Tibial nerve (tissue), 4 donors: ENCODE data around the gene BNIP5. TPM values are rescaled to one million over a fixed set of nuclear protein-coding genes. Genes with fewer than 3 reads are reported as not detected.
A peak's percentile ranks its signal among the peaks of the same experiment; 100 is the strongest.

Experiments
- DNase-seq, 2 donors: peaks; one replicate each; pipeline ENCODE4 v3.0.0-alpha.2; 2019; ENCODE audit warnings: low spot score in 2 of 2
- H3K27ac ChIP-seq, 4 donors: fragments of 200-600 bp; sonication (generic) in 3 of 4; one replicate each; pipeline ENCODE4 v1.5.1; 2017 to 2019; ENCODE audit warnings: mild to moderate bottlenecking in 1 of 4
- H3K27me3 ChIP-seq, 2 donors: fragments of 200-600 bp; sonication (generic) in 1 of 2; one replicate each; pipeline versions ENCODE4 v1.5.1 to v1.6.0; 2017 to 2019
- H3K36me3 ChIP-seq, 3 donors: fragments of 200-600 bp; sonication (generic); one replicate each; pipeline ENCODE4 v1.5.1; 2018 to 2019
- H3K4me1 ChIP-seq, 4 donors: fragments of 200-600 bp; sonication (generic) in 3 of 4; one replicate each; pipeline ENCODE4 v1.5.1; 2017 to 2019
- H3K4me3 ChIP-seq, 4 donors: fragments of 200-600 bp; sonication (generic) in 3 of 4; one replicate each; pipeline ENCODE4 v1.5.1; 2017 to 2019; ENCODE audit warnings: mild to moderate bottlenecking in 1 of 4, moderate library complexity in 1 of 4
- H3K9me3 ChIP-seq, 4 donors: fragments of 200-600 bp; sonication (generic) in 3 of 4; one replicate each; pipeline ENCODE4 v1.5.1; 2017 to 2019
- CTCF ChIP-seq, 5 experiments: fragments of 200-600 bp in 3 of 5; fragments of 450-650 bp in 2 of 5; sonication (generic) in 3 of 5; IDR thresholded peaks; one replicate each; pipeline ENCODE4 v1.5.1; 2016 to 2019; ENCODE audit warnings: antibody characterized with exemption in 5 of 5, mild to moderate bottlenecking in 3 of 5, moderate library complexity in 2 of 5
- EP300 ChIP-seq, 2 donors: sonication (generic); formaldehyde crosslinking; IDR thresholded peaks; one replicate each; pipeline ENCODE4 v1.6.1; 2017; ENCODE audit warnings: antibody characterized with exemption in 2 of 2, mild to moderate bottlenecking in 1 of 2
- POLR2A ChIP-seq, 2 donors: fragments of 450-650 bp; IDR thresholded peaks; one replicate each; pipeline ENCODE4 v1.6.1; 2017; ENCODE audit warnings: antibody characterized with exemption in 2 of 2, mild to moderate bottlenecking in 2 of 2, moderate library complexity in 2 of 2
- WGBS, 2 donors: methylation state at CpG; one replicate each; pipeline ENCODE4 v1.1.5; 2018; 5-methylcytosine and 5-hydroxymethylcytosine counted together
- total RNA-seq, 4 donors: library from RNA; depleted of rRNA; stranded (reverse); fragments of >200 nt; gene quantifications; one replicate each; pipeline ENCODE4 v1.1.0, GENCODE V29; 2016

Gene BNIP5
- total RNA-seq, 4 donors from 2014 or later, result not detected

GRCh38 chr6:36320475-36320874 is 16.2 kb downstream of the BNIP5 start:
- H3K4me1 ChIP-seq, result no peaks in the 10 kb centered on the region
- 59 to 75% methylated on average over 11 of the region's 11 CpGs for WGBS, 2 donors

GRCh38 chr6:36319821-36320220 is 16.9 kb downstream of the BNIP5 start:
- no peak for TF ChIP-seq POLR2A (IDR thresholded peaks at IDR 0.05)
- TF ChIP-seq CTCF (IDR thresholded peaks at IDR 0.05), result no peak
- no peak for TF ChIP-seq EP300 (IDR thresholded peaks at IDR 0.05)
- Histone ChIP-seq H3K27ac (no peak overlapping the region), H3K4me3 (no peak overlapping the region), H3K27me3 (no peaks in the 10 kb centered on the region), H3K4me1 (no peaks in the 10 kb centered on the region), H3K36me3 (no peaks in the 10 kb centered on the region), H3K9me3 (no peaks in the 10 kb centered on the region)
- no peak for DNase-seq
- 93 to 95% methylated on average over 2 of the region's 2 CpGs for WGBS, 2 donors

More at GRCh38 chr6:36320475-36320874, 16.2 kb downstream of the BNIP5 start:
- H3K4me3 ChIP-seq, result no peak overlapping the region
- peak in 1 of 5 experiments; percentile 18 for TF ChIP-seq CTCF (IDR thresholded peaks at IDR 0.05)
- TF ChIP-seq EP300 (IDR thresholded peaks at IDR 0.05), result no peak
- peak overlapping the region in 2 of 4 donors; percentile 50 to 56 for H3K27ac ChIP-seq
- DNase-seq, result no peak
- no peaks in the 10 kb centered on the region for H3K36me3 ChIP-seq
- no peaks in the 10 kb centered on the region for H3K27me3 ChIP-seq
- H3K9me3 ChIP-seq, result no peaks in the 10 kb centered on the region

- no peaks in the 10 kb centered on the region for H3K36me3 ChIP-seq
- no peaks in the 10 kb centered on the region for H3K27me3 ChIP-seq
- H3K4me1 ChIP-seq, result no peaks in the 10 kb centered on the region
- no peak for DNase-seq
- H3K27ac ChIP-seq, result no peak overlapping the region
- 86 to 90% methylated on average over 9 of the region's 9 CpGs for WGBS, 2 donors
- TF ChIP-seq CTCF (IDR thresholded peaks at IDR 0.05) (no peak), EP300 (IDR thresholded peaks at IDR 0.05) (no peak), POLR2A (IDR thresholded peaks at IDR 0.05) (no peak)
- H3K4me3 ChIP-seq, result no peak overlapping the region
- H3K9me3 ChIP-seq, result no peaks in the 10 kb centered on the region
Measured at GRCh38 chr6:36319436-36319762, 17.3 kb downstream of the BNIP5 start.

GRCh38 chr6:36318690-36319435 is 17.8 kb downstream of the BNIP5 start:
- no peaks in the 10 kb centered on the region for H3K27me3 ChIP-seq
- H3K36me3 ChIP-seq, result no peaks in the 10 kb centered on the region
- no peak overlapping the region for H3K4me3 ChIP-seq
- no peak overlapping the region for H3K27ac ChIP-seq
- WGBS, 2 donors, result 80 to 86% methylated on average over 6 of the region's 6 CpGs
- TF ChIP-seq EP300 (IDR thresholded peaks at IDR 0.05) (no peak), POLR2A (IDR thresholded peaks at IDR 0.05) (no peak), CTCF (IDR thresholded peaks at IDR 0.05) (no peak)
- DNase-seq, result no peak
- no peaks in the 10 kb centered on the region for H3K4me1 ChIP-seq
- no peaks in the 10 kb centered on the region for H3K9me3 ChIP-seq

GRCh38 chr6:36317623-36318022 is 19.1 kb downstream of the BNIP5 start:
- TF ChIP-seq EP300 (IDR thresholded peaks at IDR 0.05) (no peak), CTCF (IDR thresholded peaks at IDR 0.05) (no peak), POLR2A (IDR thresholded peaks at IDR 0.05) (no peak)
- Histone ChIP-seq H3K36me3 (no peaks in the 10 kb centered on the region), H3K9me3 (no peaks in the 10 kb centered on the region), H3K27ac (no peak overlapping the region), H3K27me3 (no peaks in the 10 kb centered on the region), H3K4me3 (no peak overlapping the region), H3K4me1 (peaks cover 0 to 4% (median 1%) of the 10 kb centered on the region in 4 donors)
- no peak for DNase-seq
- WGBS, 2 donors, result 91 to 93% methylated on average over 2 of the region's 2 CpGs
